Inflammatory macrophage treated with lipopolysaccharide for 4 hours (primary cell): Measurements from ENCODE around the gene NPAS2.

Experiments
- DNase-seq: peaks from one replicate; pipeline ENCODE4 v3.0.0-alpha.2; 2020

NPAS2 gene

GRCh38 chr2:100948942-100949811 is 129.2 kb downstream of the NPAS2 start:
- no peak for DNase-seq

GRCh38 chr2:100952512-100952911 is 132.6 kb downstream of the NPAS2 start:
- DNase-seq, result no peak

- no peak for DNase-seq
Observed at GRCh38 chr2:100953406-100954043, 133.6 kb downstream of the NPAS2 start.

GRCh38 chr2:100954044-100954420 is 134.1 kb downstream of the NPAS2 start:
- no peak for DNase-seq

- no peak for DNase-seq
Observed at GRCh38 chr2:100955226-100955625, 135.3 kb downstream of the NPAS2 start.

GRCh38 chr2:100956081-100956480 is 136.1 kb downstream of the NPAS2 start:
- no peak for DNase-seq

- DNase-seq, result no peak
Observed at GRCh38 chr2:100957996-100958653, 138.2 kb downstream of the NPAS2 start.

- DNase-seq, result no peak
Observed at GRCh38 chr2:100959225-100959880, 139.4 kb downstream of the NPAS2 start.

GRCh38 chr2:100960688-100961087 is 140.7 kb downstream of the NPAS2 start:
- no peak for DNase-seq

- no peak for DNase-seq
Observed at GRCh38 chr2:100962366-100963025, 142.6 kb downstream of the NPAS2 start.

- DNase-seq, result no peak
Observed at GRCh38 chr2:100963026-100963375, 143.1 kb downstream of the NPAS2 start.

GRCh38 chr2:100964222-100964621 is 144.3 kb downstream of the NPAS2 start:
- DNase-seq, result no peak

GRCh38 chr2:100964681-100965169 is 144.8 kb downstream of the NPAS2 start:
- no peak for DNase-seq

GRCh38 chr2:100965596-100965995 is 145.7 kb downstream of the NPAS2 start:
- DNase-seq, result no peak

- DNase-seq, result no peak
Observed at GRCh38 chr2:100967716-100968115, 147.8 kb downstream of the NPAS2 start.

- no peak for DNase-seq
Observed at GRCh38 chr2:100968146-100969145, 148.5 kb downstream of the NPAS2 start.

GRCh38 chr2:100969998-100970397 is 150.1 kb downstream of the NPAS2 start:
- DNase-seq, result no peak

- DNase-seq, result no peak
Observed at GRCh38 chr2:100971221-100971620, 151.3 kb downstream of the NPAS2 start.

GRCh38 chr2:100972452-100972851 is 152.5 kb downstream of the NPAS2 start:
- no peak for DNase-seq

- DNase-seq, result no peak
Observed at GRCh38 chr2:100974712-100975520, 155.0 kb downstream of the NPAS2 start.

GRCh38 chr2:100975521-100975785 is 155.5 kb downstream of the NPAS2 start:
- no peak for DNase-seq
